Mammary epithelial cell (primary cell): Measurements from ENCODE around the gene TCHP.

ENCODE experiments used
- CTCF ChIP-seq, 2 donors: IDR thresholded peaks in 1 of 2; conservative IDR thresholded peaks in 1 of 2; 2 replicates each; pipeline ENCODE4 v1.5.1; 2011 to 2012; ENCODE audit warnings: inconsistent platforms in 2 of 2, low read length in 2 of 2, mild to moderate bottlenecking in 2 of 2, control low read depth in 1 of 2, low read depth in 1 of 2; ENCODE audit not compliant: insufficient read depth in 1 of 2; ENCODE audit errors: extremely low read depth in 1 of 2
- EZH2 ChIP-seq: IDR thresholded peaks from 2 replicates; pipeline ENCODE4 v1.6.1; 2012; ENCODE audit warnings: low read length, inconsistent platforms, borderline replicate concordance

GRCh38 chr12:109912855-109913321 lies 12.8 kb downstream of the TCHP start:
- TF ChIP-seq CTCF (conservative IDR thresholded peaks at IDR 0.05 in 1 of 2, IDR thresholded peaks at IDR 0.05 in 1 of 2; ENCODE audit: extremely low read depth in 1 of 2, insufficient read depth in 1 of 2, low read depth in 1 of 2, low read length in 2 of 2): no peak
- no peak for TF ChIP-seq EZH2
